ENCODE measurements around the gene FGB. TPM values are rescaled to one million over a fixed set of nuclear protein-coding genes. Genes with fewer than 3 reads are reported as not detected.

Gene FGB
- total and polyA plus RNA-seq, 2 donors (not counting 3 experiments of a cell fraction or from before 2014, with no cell fraction given), result not detected

DNA sequence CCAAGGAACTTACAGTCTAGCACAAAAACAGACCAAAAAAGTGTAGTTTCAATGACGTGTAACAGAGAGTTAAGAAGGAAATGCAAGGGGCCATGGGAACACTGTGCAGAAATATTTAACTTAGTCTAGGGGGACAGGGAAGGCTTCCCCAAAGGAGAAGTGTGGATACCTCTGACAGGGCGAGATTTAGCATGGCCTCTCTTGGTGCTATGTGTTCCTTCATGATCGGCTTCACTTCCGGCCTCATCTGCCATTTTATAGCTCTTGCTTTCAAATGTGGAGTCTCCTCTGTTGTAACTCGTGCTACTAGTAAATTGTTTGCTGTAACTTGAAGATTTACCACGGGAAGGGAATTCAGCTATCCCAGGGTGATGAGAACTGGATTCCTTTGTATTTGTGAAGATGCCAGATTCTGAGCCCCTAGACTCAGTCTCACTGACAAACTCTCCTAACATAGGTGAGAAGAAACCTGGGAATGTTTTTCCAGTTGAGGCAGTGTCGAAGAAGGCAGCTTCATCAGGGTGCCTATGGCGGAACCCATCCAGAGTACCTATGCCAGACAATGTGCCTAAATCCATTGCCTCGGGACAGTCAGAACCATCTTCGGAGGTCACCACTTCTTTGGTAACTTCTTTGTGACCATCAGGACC is 22.7 kb downstream of the FGB start:
- Histone ChIP-seq H3K9ac (replicated peaks; ENCODE audit: extremely low read depth, insufficient read depth, low read length) (no peak overlapping the region), H3K36me3 (ENCODE audit: control insufficient read depth in 2 of 2, extremely low read depth in 1 of 2, insufficient read depth in 2 of 2, low read length in 2 of 2) (no peaks in the 10 kb centered on the region), H3K79me2 (ENCODE audit: control insufficient read depth, insufficient read depth, low read length) (no peaks in the 10 kb centered on the region), H3K27ac (ENCODE audit: insufficient read depth, low read depth, low read length) (no peak overlapping the region), H3K9me3 (replicated peaks; ENCODE audit: control insufficient read depth, insufficient read depth, low read length) (no peaks in the 10 kb centered on the region), H3K4me1 (ENCODE audit: control insufficient read depth, extremely low read depth, insufficient read depth, low read length) (no peaks in the 10 kb centered on the region), H2AFZ (ENCODE audit: low read depth, low read length) (no peak overlapping the region), H4K20me1 (replicated peaks; ENCODE audit: control insufficient read depth, extremely low read depth, insufficient read depth, low read length) (no peaks in the 10 kb centered on the region), H3K4me2 (ENCODE audit: insufficient read depth, low read length) (no peak overlapping the region), H3K4me3 (replicated peaks in 1 of 3; ENCODE audit: insufficient read depth in 1 of 3, low read depth in 1 of 3, low read length in 3 of 3) (no peak overlapping the region), H3K9me1 (replicated peaks; ENCODE audit: control insufficient read depth, extremely low read depth, insufficient read depth, low read length) (no peaks in the 10 kb centered on the region), H3K27me3 (ENCODE audit: control insufficient read depth in 2 of 2, insufficient read depth in 2 of 2, low read length in 2 of 2) (peaks cover 0 to 4% of the 10 kb centered on the region in 2 experiments)
- intact Hi-C loops (cut with micrococcal nuclease), result no loop called here
- dilution Hi-C loops (cut with MboI; ENCODE audit: extremely low pct_ligation_motif_present, low sequenced_read_pairs), result no loop called here
- ChIA-PET POLR2A (no interaction called here), CTCF (interaction anchor here (1.0 kb wide), 2 partner anchors 15 to 33 kb away, joined by 3 read pairs; no protein-coding TSS in a partner anchor)
- TF ChIP-seq POLR2AphosphoS5 (IDR thresholded peaks at IDR 0.05; ENCODE audit: insufficient read depth, low read depth, low read length) (no peak), MYC (IDR thresholded peaks at IDR 0.05; ENCODE audit: low read depth, low read length) (no peak), CTCF (IDR thresholded peaks at IDR 0.05; ENCODE audit: extremely low read depth in 1 of 2, insufficient read depth in 1 of 2, low read depth in 1 of 2, low read length in 2 of 2) (no peak), FOS (IDR thresholded peaks at IDR 0.05; ENCODE audit: borderline replicate concordance, insufficient read depth, low read length) (no peak), POLR2A (IDR thresholded peaks at IDR 0.05; ENCODE audit: low read depth, low read length) (no peak), EZH2 (IDR thresholded peaks at IDR 0.05; ENCODE audit: borderline replicate concordance, low read depth, low read length, severe bottlenecking) (no peak), MAX (IDR thresholded peaks at IDR 0.05; ENCODE audit: insufficient read depth, insufficient read length) (no peak), GATA2 (IDR thresholded peaks at IDR 0.05; ENCODE audit: insufficient read depth, insufficient read length, low read depth, low read length) (no peak), JUN (IDR thresholded peaks at IDR 0.05; ENCODE audit: borderline replicate concordance, insufficient read depth, insufficient read length, low read depth) (no peak)
- no TSS peak for BruUV-seq (replicated peaks)
- FAIRE-seq (no peak), DNase-seq (ENCODE audit: low read depth, low spot score) (no peak)

Data from endothelial cell of umbilical vein (primary cell).